WTC11 (cell line): Measurements from ENCODE around the gene BCAP29. TPM values are rescaled to one million over a fixed set of nuclear protein-coding genes. Genes with fewer than 3 reads are reported as not detected.

Source experiments
- ATAC-seq: fragments of 200-7000 bp; cut with Tn5 transposase; 2 replicates; pipeline ENCODE4 v1.10.0; 2021; ENCODE audit warnings: mild to moderate bottlenecking, moderate library complexity
- CTCF ChIA-PET: fragments of 300-600 bp; sonication (Branson Sonifier 250); formaldehyde crosslinking; loops from one replicate; lab custom pipeline; 2021; ENCODE audit warnings: antibody characterized with exemption; lab: Charles Lee
- POLR2A ChIA-PET: fragments of 350-600 bp; sonication (Branson Sonifier 250); formaldehyde crosslinking; loops from one replicate; lab custom pipeline; 2021; ENCODE audit warnings: antibody characterized with exemption; lab: Charles Lee
- DNase-seq: peaks from one replicate; pipeline ENCODE4 v3.0.0; 2021; ENCODE audit warnings: low spot score
- H3K27ac Mint-ChIP-seq: 2 replicates; pipeline ENCODE4 v1.8.0; 2021; ENCODE audit warnings: mixed read lengths
- H3K27me3 Mint-ChIP-seq: 2 replicates; pipeline ENCODE4 v1.8.0; 2021; ENCODE audit warnings: low read depth, mild to moderate bottlenecking, moderate library complexity, mixed read lengths
- H3K36me3 Mint-ChIP-seq: 2 replicates; pipeline ENCODE4 v1.8.0; 2021; ENCODE audit warnings: mixed read lengths
- H3K4me1 Mint-ChIP-seq: 2 replicates; pipeline ENCODE4 v1.8.0; 2022; ENCODE audit warnings: mixed read lengths
- H3K4me3 Mint-ChIP-seq: 2 replicates; pipeline ENCODE4 v1.8.0; 2021; ENCODE audit warnings: mild to moderate bottlenecking, moderate library complexity, mixed read lengths
- H3K9me3 Mint-ChIP-seq: 2 replicates; pipeline ENCODE4 v1.8.0; 2021; ENCODE audit warnings: mixed read lengths
- ATF1 ChIP-seq: sonication (generic); formaldehyde crosslinking; IDR thresholded peaks from 2 replicates; pipeline ENCODE4 v1.8.1; 2023; ENCODE audit warnings: mild to moderate bottlenecking, moderate library complexity, missing genetic modification reagents
- ETV6 ChIP-seq: sonication (generic); formaldehyde crosslinking; IDR thresholded peaks from 2 replicates; pipeline ENCODE4 v1.8.1; 2022; ENCODE audit warnings: mild to moderate bottlenecking, missing genetic modification reagents
- FOXP1 ChIP-seq: sonication (generic); formaldehyde crosslinking; IDR thresholded peaks from 2 replicates; pipeline ENCODE4 v1.8.0; 2022; ENCODE audit warnings: missing genetic modification reagents, mild to moderate bottlenecking, moderate library complexity, borderline replicate concordance
- IRF2 ChIP-seq: sonication (generic); formaldehyde crosslinking; IDR thresholded peaks from 2 replicates; pipeline ENCODE4 v1.8.0; 2022; ENCODE audit warnings: low read depth, missing genetic modification reagents, borderline replicate concordance
- KAT7 ChIP-seq: sonication (generic); formaldehyde crosslinking; IDR thresholded peaks from 2 replicates; pipeline ENCODE4 v1.8.1; 2023; ENCODE audit warnings: missing genetic modification reagents, mild to moderate bottlenecking, borderline replicate concordance
- MYBL2 ChIP-seq: sonication (generic); formaldehyde crosslinking; IDR thresholded peaks from 2 replicates; pipeline ENCODE4 v1.8.1; 2023; ENCODE audit warnings: mild to moderate bottlenecking, moderate library complexity, missing genetic modification reagents
- SMAD3 ChIP-seq: sonication (generic); formaldehyde crosslinking; IDR thresholded peaks from 2 replicates; pipeline ENCODE4 v1.8.0; 2022; ENCODE audit warnings: missing genetic modification reagents, mild to moderate bottlenecking, borderline replicate concordance
- SMAD4 ChIP-seq: sonication (generic); formaldehyde crosslinking; IDR thresholded peaks from 2 replicates; pipeline ENCODE4 v1.8.0; 2022; ENCODE audit warnings: mild to moderate bottlenecking, missing genetic modification reagents
- SOX15 ChIP-seq: fragments of 250-450 bp; sonication (Bioruptor Pico); IDR thresholded peaks from 2 replicates; pipeline ENCODE4 v1.9.0; 2021; ENCODE audit warnings: mild to moderate bottlenecking
- SP1 ChIP-seq: sonication (generic); formaldehyde crosslinking; conservative IDR thresholded peaks from 2 replicates; pipeline ENCODE4 v1.8.1; 2022; ENCODE audit warnings: missing genetic modification reagents
- ZNF396 ChIP-seq: fragments of 250-450 bp; sonication (Bioruptor Pico); IDR thresholded peaks from 2 replicates; pipeline ENCODE4 v1.8.0; 2021; ENCODE audit warnings: mild to moderate bottlenecking, moderate library complexity, borderline replicate concordance
- ZNF671 ChIP-seq: fragments of 250-450 bp; sonication (Bioruptor Pico); IDR thresholded peaks from 2 replicates; pipeline ENCODE4 v1.8.0; 2021; ENCODE audit warnings: mild to moderate bottlenecking
- total RNA-seq: library from RNA; stranded (reverse); gene quantifications from 3 replicates; pipeline ENCODE4 v1.2.3, GENCODE V29; 2021
- TF ChIP-seq, protein P1 (sequence below): sonication (generic); formaldehyde crosslinking; IDR thresholded peaks from 2 replicates; pipeline ENCODE4 v1.8.1; 2023; ENCODE audit warnings: mild to moderate bottlenecking, missing genetic modification reagents
- TF ChIP-seq, protein P2 (sequence below): sonication (generic); formaldehyde crosslinking; IDR thresholded peaks from 2 replicates; pipeline ENCODE4 v1.8.1; 2022; ENCODE audit warnings: mild to moderate bottlenecking, missing genetic modification reagents, moderate library complexity, borderline replicate concordance
- TF ChIP-seq, protein P3 (sequence below): fragments of 250-450 bp; sonication (Bioruptor Pico); IDR thresholded peaks from 2 replicates; pipeline ENCODE4 v1.9.0; 2021; ENCODE audit warnings: moderate library complexity, mild to moderate bottlenecking, inconsistent platforms, borderline replicate concordance
- TF ChIP-seq, protein P4 (sequence below): fragments of 250-450 bp; sonication (Bioruptor Pico); IDR thresholded peaks from 2 replicates; pipeline ENCODE4 v2.1.2; 2022; ENCODE audit warnings: mild to moderate bottlenecking, moderate library complexity
- TF ChIP-seq, protein P5 (sequence below): sonication (generic); formaldehyde crosslinking; conservative IDR thresholded peaks from 2 replicates; pipeline ENCODE4 v1.8.1; 2022; ENCODE audit warnings: mild to moderate bottlenecking, missing genetic modification reagents
- TF ChIP-seq, protein P6 (sequence below): fragments of 200-600 bp; IDR thresholded peaks from 2 replicates; pipeline ENCODE4 v1.8.0; 2022; ENCODE audit warnings: antibody characterized with exemption
- TF ChIP-seq, protein P7 (sequence below): sonication (generic); formaldehyde crosslinking; IDR thresholded peaks from 2 replicates; pipeline ENCODE4 v1.8.0; 2023; ENCODE audit warnings: mild to moderate bottlenecking, missing genetic modification reagents
- TF ChIP-seq, protein P8 (sequence below): sonication (generic); formaldehyde crosslinking; IDR thresholded peaks from 2 replicates; pipeline ENCODE4 v1.8.0; 2023; ENCODE audit warnings: missing genetic modification reagents

BCAP29 gene
- total RNA-seq, 1 experiment from 2014 or later: 14.5 TPM

DNA sequence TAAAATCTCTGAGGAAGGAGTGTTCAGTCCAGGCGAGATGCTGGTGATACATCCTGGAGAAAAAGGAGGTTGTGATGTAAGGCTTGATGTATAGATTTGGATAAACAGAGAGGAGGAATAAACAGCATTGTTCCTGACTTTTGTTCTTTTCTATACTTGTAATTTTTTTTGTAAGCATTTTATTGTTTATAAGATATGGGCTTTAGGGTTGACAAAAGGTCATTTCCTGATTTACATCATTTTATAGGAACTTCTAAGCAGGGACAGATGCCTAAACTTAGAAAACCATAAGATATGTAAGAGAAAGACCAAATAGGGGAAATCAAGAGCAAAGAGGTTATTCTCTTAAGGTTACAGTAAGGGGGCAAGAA, 63.9 kb downstream of the BCAP29 start:
- peaks cover 10% of the 10 kb centered on the region for H3K27me3 Mint-ChIP-seq
- CTCF ChIA-PET: interaction anchor here (1.2 kb wide), 1 partner anchor 38 kb away, joined by 4 read pairs; no protein-coding TSS in a partner anchor
- ATAC-seq: no peak
- H3K4me1 Mint-ChIP-seq: no peaks in the 10 kb centered on the region
- H3K27ac Mint-ChIP-seq: no peak overlapping the region
- TF ChIP-seq, protein P1, sequence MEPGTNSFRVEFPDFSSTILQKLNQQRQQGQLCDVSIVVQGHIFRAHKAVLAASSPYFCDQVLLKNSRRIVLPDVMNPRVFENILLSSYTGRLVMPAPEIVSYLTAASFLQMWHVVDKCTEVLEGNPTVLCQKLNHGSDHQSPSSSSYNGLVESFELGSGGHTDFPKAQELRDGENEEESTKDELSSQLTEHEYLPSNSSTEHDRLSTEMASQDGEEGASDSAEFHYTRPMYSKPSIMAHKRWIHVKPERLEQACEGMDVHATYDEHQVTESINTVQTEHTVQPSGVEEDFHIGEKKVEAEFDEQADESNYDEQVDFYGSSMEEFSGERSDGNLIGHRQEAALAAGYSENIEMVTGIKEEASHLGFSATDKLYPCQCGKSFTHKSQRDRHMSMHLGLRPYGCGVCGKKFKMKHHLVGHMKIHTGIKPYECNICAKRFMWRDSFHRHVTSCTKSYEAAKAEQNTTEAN (CRISPR knock-in tag): no peak
- TF ChIP-seq, protein P2, sequence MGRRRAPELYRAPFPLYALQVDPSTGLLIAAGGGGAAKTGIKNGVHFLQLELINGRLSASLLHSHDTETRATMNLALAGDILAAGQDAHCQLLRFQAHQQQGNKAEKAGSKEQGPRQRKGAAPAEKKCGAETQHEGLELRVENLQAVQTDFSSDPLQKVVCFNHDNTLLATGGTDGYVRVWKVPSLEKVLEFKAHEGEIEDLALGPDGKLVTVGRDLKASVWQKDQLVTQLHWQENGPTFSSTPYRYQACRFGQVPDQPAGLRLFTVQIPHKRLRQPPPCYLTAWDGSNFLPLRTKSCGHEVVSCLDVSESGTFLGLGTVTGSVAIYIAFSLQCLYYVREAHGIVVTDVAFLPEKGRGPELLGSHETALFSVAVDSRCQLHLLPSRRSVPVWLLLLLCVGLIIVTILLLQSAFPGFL (CRISPR knock-in tag): no peak
- TF ChIP-seq, all 79 proteins: peak for 0
- H3K4me3 Mint-ChIP-seq: no peak overlapping the region
- DNase-seq: no peak
- H3K9me3 Mint-ChIP-seq: peaks cover 5% of the 10 kb centered on the region
- POLR2A ChIA-PET: no interaction called here
- H3K36me3 Mint-ChIP-seq: no peaks in the 10 kb centered on the region

DNA sequence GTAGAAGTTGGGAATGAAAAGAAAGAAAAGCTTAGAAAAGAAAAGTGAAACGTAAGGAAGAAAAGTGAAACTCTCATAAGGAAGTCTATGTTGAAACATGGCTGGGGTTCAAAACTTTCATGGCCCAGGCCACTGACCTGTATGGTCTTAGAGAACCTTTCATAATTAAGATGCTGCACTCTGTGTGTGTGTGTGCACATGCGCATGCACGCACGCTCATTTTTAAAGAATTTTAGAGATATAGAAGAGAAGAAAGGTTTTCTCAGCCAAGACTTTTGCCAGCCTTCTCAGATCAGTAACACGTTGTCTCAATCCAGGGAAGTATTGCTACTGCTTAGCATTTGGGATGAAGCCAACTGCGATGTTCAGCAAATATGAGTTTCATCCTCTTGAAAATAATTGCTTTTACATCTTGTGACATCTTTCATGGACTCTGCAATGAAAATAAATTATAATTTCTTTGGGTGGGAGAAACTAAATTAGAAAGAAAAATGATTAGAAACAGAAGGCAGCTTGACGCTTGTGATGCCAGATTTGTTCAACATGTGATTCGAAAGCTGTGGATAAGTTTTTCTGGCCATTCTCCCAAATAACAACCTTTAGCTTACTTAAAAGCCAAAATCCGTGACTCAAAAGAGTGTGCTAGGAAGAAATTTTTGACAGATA, 64.4 kb downstream of the BCAP29 start:
- no peaks in the 10 kb centered on the region for H3K4me1 Mint-ChIP-seq
- no peak overlapping the region for H3K4me3 Mint-ChIP-seq
- no peak for DNase-seq
- no peak for TF ChIP-seq ZNF396 (CRISPR knock-in tag)
- no peak for TF ChIP-seq ATF1 (CRISPR knock-in tag)
- no peak for TF ChIP-seq FOXP1 (CRISPR knock-in tag)
- no peak for TF ChIP-seq SMAD3 (CRISPR knock-in tag)
- TF ChIP-seq, protein P3, sequence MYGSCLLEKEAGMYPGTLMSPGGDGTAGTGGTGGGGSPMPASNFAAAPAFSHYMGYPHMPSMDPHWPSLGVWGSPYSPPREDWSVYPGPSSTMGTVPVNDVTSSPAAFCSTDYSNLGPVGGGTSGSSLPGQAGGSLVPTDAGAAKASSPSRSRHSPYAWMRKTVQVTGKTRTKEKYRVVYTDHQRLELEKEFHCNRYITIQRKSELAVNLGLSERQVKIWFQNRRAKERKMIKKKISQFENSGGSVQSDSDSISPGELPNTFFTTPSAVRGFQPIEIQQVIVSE: no peak
- TF ChIP-seq, protein P4, sequence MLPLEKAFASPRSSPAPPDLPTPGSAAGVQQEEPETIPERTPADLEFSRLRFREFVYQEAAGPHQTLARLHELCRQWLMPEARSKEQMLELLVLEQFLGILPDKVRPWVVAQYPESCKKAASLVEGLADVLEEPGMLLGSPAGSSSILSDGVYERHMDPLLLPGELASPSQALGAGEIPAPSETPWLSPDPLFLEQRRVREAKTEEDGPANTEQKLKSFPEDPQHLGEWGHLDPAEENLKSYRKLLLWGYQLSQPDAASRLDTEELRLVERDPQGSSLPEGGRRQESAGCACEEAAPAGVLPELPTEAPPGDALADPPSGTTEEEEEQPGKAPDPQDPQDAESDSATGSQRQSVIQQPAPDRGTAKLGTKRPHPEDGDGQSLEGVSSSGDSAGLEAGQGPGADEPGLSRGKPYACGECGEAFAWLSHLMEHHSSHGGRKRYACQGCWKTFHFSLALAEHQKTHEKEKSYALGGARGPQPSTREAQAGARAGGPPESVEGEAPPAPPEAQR (CRISPR knock-in tag): no peak
- TF ChIP-seq KAT7 (CRISPR knock-in tag): no peak
- no peak for TF ChIP-seq ETV6
- TF ChIP-seq, protein P5, sequence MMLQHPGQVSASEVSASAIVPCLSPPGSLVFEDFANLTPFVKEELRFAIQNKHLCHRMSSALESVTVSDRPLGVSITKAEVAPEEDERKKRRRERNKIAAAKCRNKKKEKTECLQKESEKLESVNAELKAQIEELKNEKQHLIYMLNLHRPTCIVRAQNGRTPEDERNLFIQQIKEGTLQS (CRISPR knock-in tag): no peak
- no peak for TF ChIP-seq SOX15 (CRISPR knock-in tag)
- TF ChIP-seq SMAD4 (CRISPR knock-in tag): no peak
- no peak for TF ChIP-seq ZNF671 (CRISPR knock-in tag)
- no peaks in the 10 kb centered on the region for H3K36me3 Mint-ChIP-seq
- peaks cover 5% of the 10 kb centered on the region for H3K9me3 Mint-ChIP-seq
- no peak for ATAC-seq
- ChIA-PET CTCF (interaction anchor here (1.7 kb wide), 1 partner anchor 17 kb away, joined by 4 read pairs; no protein-coding TSS in a partner anchor), POLR2A (no interaction called here)
- no peak overlapping the region for H3K27ac Mint-ChIP-seq
- peaks cover 10% of the 10 kb centered on the region for H3K27me3 Mint-ChIP-seq

DNA sequence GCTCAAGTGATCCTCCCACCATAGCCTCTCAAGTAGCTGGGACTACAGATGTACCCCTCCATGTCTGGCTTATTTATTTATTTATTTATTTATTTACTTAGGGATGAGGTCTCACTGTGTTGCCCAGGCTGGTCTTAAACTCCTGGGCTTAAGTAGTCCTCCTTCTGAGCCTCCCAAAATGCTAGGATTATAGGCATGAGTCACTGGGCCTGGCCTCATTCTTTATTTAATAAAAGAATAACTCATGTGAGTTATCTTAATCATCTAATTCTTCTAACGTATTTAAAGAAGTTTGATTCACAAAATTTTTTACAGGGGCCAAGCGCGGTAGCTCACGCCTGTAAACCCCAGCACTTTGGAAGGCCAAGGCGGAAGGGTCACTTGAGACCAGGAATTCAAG, 72.6 kb downstream of the BCAP29 start:
- peaks cover 4% of the 10 kb centered on the region for H3K36me3 Mint-ChIP-seq
- H3K4me3 Mint-ChIP-seq: no peak overlapping the region
- CTCF ChIA-PET: no interaction called here
- POLR2A ChIA-PET: no interaction called here
- peaks cover 18% of the 10 kb centered on the region for H3K9me3 Mint-ChIP-seq
- no peak overlapping the region for H3K27ac Mint-ChIP-seq
- no peaks in the 10 kb centered on the region for H3K4me1 Mint-ChIP-seq
- H3K27me3 Mint-ChIP-seq: peaks cover 22% of the 10 kb centered on the region
- no peak for ATAC-seq
- DNase-seq: no peak
- TF ChIP-seq, protein P3: no peak
- TF ChIP-seq ZNF671 (CRISPR knock-in tag) (no peak), MYBL2 (CRISPR knock-in tag) (no peak), SP1 (CRISPR knock-in tag) (no peak), IRF2 (CRISPR knock-in tag) (no peak)
- TF ChIP-seq, protein P6, sequence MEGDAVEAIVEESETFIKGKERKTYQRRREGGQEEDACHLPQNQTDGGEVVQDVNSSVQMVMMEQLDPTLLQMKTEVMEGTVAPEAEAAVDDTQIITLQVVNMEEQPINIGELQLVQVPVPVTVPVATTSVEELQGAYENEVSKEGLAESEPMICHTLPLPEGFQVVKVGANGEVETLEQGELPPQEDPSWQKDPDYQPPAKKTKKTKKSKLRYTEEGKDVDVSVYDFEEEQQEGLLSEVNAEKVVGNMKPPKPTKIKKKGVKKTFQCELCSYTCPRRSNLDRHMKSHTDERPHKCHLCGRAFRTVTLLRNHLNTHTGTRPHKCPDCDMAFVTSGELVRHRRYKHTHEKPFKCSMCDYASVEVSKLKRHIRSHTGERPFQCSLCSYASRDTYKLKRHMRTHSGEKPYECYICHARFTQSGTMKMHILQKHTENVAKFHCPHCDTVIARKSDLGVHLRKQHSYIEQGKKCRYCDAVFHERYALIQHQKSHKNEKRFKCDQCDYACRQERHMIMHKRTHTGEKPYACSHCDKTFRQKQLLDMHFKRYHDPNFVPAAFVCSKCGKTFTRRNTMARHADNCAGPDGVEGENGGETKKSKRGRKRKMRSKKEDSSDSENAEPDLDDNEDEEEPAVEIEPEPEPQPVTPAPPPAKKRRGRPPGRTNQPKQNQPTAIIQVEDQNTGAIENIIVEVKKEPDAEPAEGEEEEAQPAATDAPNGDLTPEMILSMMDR: no peak
- TF ChIP-seq, protein P7, sequence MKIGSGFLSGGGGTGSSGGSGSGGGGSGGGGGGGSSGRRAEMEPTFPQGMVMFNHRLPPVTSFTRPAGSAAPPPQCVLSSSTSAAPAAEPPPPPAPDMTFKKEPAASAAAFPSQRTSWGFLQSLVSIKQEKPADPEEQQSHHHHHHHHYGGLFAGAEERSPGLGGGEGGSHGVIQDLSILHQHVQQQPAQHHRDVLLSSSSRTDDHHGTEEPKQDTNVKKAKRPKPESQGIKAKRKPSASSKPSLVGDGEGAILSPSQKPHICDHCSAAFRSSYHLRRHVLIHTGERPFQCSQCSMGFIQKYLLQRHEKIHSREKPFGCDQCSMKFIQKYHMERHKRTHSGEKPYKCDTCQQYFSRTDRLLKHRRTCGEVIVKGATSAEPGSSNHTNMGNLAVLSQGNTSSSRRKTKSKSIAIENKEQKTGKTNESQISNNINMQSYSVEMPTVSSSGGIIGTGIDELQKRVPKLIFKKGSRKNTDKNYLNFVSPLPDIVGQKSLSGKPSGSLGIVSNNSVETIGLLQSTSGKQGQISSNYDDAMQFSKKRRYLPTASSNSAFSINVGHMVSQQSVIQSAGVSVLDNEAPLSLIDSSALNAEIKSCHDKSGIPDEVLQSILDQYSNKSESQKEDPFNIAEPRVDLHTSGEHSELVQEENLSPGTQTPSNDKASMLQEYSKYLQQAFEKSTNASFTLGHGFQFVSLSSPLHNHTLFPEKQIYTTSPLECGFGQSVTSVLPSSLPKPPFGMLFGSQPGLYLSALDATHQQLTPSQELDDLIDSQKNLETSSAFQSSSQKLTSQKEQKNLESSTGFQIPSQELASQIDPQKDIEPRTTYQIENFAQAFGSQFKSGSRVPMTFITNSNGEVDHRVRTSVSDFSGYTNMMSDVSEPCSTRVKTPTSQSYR (CRISPR knock-in tag): no peak
- TF ChIP-seq, protein P8, sequence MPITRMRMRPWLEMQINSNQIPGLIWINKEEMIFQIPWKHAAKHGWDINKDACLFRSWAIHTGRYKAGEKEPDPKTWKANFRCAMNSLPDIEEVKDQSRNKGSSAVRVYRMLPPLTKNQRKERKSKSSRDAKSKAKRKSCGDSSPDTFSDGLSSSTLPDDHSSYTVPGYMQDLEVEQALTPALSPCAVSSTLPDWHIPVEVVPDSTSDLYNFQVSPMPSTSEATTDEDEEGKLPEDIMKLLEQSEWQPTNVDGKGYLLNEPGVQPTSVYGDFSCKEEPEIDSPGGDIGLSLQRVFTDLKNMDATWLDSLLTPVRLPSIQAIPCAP (CRISPR knock-in tag): no peak
